ENCODE data around the gene HGF.

Gene HGF

GRCh38 chr7:81714306-81714705 lies 55.5 kb downstream of the HGF start:
- DNase-seq: no peak

- DNase-seq: no peak
These were observed 59.1 kb downstream of the HGF start for GRCh38 chr7:81710751-81711150.

DNA sequence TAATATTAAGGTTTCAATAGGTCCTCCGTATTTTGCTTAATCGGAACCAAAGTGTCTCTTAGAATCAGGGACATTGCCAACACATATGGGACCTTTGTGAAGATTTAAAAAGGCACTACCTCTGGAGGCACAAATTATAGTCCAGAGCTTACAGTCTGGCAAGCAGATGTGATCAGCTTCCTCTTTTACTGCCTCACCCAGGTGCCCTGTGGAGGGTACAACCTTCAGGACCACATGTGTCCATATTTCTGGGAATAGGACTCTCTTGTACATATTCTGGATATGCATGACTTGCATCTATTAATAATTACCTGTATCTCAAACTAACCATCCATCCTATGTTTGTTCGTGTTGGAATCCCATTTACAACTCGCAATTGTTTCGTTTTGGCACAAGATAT lies 60.0 kb downstream of the HGF start:
- DNase-seq: no peak

DNA sequence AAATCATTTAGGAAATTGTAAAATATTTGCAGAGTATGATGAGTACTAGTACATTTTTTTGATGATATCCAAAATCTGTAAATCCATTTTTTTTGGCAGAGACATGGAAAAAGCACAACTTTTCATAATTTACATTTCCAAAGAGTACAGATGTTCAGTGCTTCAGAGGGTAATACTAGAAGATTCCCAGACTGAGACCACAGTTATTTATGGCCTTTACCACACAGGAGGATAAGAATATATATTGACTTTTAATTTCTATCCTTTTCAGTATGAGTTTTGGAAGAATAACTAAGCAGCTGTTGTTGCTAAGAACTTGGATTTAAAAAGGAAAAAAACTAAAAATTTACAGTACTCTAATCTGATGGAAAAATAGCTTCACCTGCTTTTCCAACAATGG lies 61.9 kb downstream of the HGF start:
- no peak for DNase-seq

DNA sequence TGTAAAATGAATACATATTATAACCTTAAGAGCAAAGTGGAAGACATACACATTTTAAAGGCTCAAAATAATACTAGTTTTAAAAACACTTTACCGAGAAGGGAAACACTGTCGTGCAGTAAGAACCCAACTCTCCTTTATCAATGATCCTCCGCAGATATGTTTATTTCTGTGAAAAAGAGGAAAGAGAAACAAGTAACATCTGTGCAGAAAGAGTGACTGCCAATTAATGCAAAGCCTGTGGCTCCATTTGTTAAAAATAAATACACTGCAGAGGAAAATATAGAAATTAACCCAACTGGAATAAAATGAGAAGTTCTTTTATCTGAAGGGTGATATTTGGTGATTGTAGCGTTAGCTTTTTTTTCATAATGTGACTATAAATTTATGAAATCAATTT lies 62.7 kb downstream of the HGF start:
- no peak for DNase-seq

- no peak for DNase-seq
These were observed 64.6 kb downstream of the HGF start for GRCh38 chr7:81705206-81705605.

- DNase-seq: no peak
These were observed 65.3 kb downstream of the HGF start for GRCh38 chr7:81704595-81704994.

DNA sequence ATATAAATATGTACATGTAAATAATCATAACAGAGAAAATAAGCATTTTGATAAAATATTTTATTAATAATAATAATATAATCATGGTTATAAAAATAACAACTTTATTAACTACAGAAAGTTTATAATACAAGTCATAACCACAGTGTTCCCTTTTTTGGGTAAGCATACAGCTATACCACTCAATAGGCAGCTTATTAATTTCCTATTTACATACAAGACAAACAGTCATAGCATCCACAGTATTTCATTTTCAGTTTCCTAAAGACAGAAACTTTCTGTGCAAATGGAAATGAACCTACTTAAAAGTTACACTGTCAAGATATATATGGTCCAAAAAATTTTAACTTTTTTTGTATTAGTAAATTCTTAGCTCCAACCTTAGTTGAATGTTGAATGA lies 70.9 kb downstream of the HGF start:
- no peak for DNase-seq

- no peak for DNase-seq
These were observed 75.1 kb downstream of the HGF start for GRCh38 chr7:81694711-81695110.

DNA sequence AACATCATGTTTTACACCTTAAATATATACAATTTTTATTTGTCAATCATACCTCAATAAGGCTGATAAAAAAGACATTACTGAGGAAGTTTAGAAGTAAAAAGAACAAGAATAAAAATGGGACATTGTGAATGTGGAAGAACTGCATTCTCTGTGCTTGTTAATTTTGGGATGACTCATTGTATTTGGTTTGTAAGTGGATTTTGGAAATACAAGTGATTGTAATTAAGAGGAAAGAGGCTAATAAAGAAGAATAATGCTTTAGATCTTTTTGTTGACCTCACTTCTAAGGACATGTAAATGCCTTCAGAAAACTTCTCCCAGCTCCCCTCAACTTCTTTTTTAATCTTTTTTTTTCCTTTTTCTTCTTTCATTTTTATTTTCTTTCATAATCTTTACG lies 76.0 kb downstream of the HGF start:
- DNase-seq: no peak

DNA sequence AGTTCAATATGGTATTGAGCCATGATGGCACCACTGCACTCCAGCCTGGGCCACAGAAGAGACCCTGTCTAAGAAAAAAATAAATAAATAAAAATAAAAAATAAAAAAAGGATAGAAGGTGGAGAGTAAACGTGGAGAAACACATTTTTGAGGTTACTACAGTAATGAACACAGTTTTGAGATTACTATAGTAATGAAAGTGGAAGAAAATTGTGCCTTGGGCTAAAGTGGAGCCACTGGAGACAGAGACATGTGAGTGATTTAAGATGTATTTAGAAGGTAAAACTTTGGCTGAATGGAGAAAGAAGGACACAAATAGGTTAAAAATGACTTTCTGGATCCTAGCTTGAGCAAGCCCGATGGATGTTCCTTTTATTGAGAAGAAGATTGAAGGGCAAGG lies 76.8 kb downstream of the HGF start:
- DNase-seq: no peak

- DNase-seq: no peak
These were observed 77.5 kb downstream of the HGF start for GRCh38 chr7:81692146-81692905.

DNA sequence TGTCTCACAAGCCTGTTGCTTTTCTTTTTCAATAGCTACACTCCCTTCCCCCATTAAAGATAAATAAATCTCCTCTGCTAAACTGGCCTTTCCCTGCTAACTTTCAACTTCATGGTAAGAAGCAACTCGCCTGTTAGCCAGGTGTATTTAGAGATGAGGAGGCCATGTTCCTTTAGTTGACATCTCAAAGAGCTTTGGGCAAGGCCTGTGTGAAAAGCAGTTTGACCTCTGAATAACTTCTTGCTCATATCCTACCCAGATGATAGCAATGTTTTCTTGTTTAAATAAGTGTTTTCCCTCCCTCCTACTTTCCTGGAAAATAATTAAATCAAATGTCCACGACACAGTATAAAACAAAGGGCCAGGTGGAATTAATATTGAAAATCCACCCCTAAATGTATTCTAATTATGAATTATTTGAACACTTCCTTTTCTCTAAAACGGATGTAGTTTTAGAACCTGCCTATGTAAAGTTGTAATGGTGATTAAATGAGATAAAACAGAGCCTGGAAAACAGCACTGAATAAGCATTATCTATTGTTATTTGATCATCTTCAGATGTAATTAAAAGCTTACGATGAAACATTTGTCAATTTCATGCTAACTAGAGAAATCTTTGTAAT lies 78.5 kb downstream of the HGF start:
- DNase-seq: no peak

DNA sequence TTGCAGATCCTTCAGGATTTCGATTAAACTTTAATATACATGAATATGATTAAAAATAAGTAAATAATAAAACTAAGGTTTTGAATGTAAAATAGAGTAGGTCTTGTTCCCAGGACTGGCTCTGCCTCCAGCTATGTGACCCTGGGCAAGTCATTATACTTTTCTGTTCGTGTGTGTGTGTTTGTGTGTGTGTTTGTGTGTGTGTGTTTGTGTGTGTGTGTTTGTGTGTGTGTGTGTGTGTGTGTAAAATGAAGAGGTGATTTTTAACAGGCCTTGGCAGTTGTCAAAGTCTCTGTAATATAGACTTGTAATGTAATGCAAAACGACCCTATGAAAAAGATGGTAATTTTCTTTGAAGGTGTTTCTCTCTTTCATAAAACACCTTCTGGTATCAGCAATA lies 79.2 kb downstream of the HGF start:
- no peak for DNase-seq

- no peak for DNase-seq
These were observed 79.6 kb downstream of the HGF start for GRCh38 chr7:81690251-81690650.

GRCh38 chr7:81688622-81689411 lies 81.0 kb downstream of the HGF start:
- DNase-seq: no peak

- DNase-seq: no peak
These were observed 82.8 kb downstream of the HGF start for GRCh38 chr7:81687062-81687461.

- DNase-seq: no peak
These were observed 84.5 kb downstream of the HGF start for GRCh38 chr7:81685270-81685868.

GRCh38 chr7:81684514-81685269 lies 85.2 kb downstream of the HGF start:
- peak; percentile 95 for DNase-seq

DNA sequence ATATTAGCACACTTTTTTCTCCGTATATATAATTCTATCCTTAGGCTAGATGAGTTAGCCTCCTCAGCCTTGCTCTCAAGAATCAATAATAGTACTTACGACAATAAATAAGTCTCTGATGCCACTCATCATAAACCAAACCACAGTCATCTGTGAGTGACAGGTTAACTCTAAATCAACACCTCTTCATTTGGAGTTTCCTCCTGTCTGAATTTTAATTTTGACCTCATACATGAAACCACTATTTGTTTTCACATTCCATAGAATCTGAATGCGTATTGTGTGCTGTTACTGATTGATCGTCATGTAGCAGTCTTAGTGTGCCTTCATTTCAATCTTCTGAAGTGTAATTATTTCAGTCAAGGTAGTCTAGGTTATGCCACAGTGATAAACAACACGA lies 85.8 kb downstream of the HGF start:
- DNase-seq: no peak

DNA sequence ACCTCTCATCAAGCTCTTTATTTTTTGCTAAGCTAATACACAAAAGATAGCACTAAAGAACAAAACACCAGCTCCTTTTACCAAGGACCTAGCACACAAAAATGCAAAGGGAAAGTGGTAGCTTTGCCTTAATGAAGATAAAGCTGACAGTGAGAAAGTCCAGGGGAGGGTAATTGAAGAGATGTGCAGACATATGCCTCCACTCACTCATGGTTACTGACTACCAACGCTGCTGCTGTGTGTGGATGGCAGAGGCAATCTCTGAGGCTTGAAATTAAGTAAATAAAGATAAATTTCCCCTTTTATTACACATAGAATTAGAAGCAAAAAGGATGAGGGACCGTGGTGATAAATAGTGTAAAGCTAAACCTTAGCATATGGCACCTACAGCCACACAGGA lies 87.0 kb downstream of the HGF start:
- DNase-seq: no peak

GRCh38 chr7:81680120-81680519 lies 89.7 kb downstream of the HGF start:
- DNase-seq: no peak

GRCh38 chr7:81676813-81677212 lies 93.0 kb downstream of the HGF start:
- no peak for DNase-seq
